ENCODE measurements around the gene FKBP3.
"Not testable (repeated sequence)": the region's sequence is repeated elsewhere in the genome, so short reads cannot be mapped to it uniquely, and the experiment has no call there.

FKBP3 gene

GRCh38 chr14:45134051-45134958, at the start of gene FKBP3:
TSS of gene FKBP3 (minus strand) at chr14:45134481. CDS start at chr14:45134456, 25 bp downstream.
- peaks cover 15% of the 10 kb centered on the region for H3K4me1 ChIP-seq (ENCODE audit: insufficient read depth, low read length)

GRCh38 chr14:45181806-45182205, 47.5 kb upstream of the FKBP3 start:
- Histone ChIP-seq H3K9ac (ENCODE audit: low read length) (no peak overlapping the region), H3K27me3 (ENCODE audit: control insufficient read depth in 1 of 2, insufficient read depth in 2 of 2, low read length in 2 of 2) (no peaks in the 10 kb centered on the region), H3K4me1 (ENCODE audit: insufficient read depth, low read length) (no peaks in the 10 kb centered on the region), H3K36me3 (ENCODE audit: insufficient read depth, low read length) (no peaks in the 10 kb centered on the region), H3K4me3 (ENCODE audit: low read depth in 1 of 2, low read length in 2 of 2) (no peak overlapping the region), H3K9me3 (ENCODE audit: low read length) (no peaks in the 10 kb centered on the region), H3K27ac (ENCODE audit: low read depth, low read length) (no peak overlapping the region)

More at GRCh38 chr14:45134051-45134958, at the start of gene FKBP3:
- H3K9ac ChIP-seq (ENCODE audit: low read length), result peak within 1 kb of the TSS; percentile 92
- H3K27ac ChIP-seq (ENCODE audit: low read depth, low read length), result peak within 1 kb of the TSS; percentile 90
- H3K9me3 ChIP-seq (ENCODE audit: low read length), result no peaks in the 10 kb centered on the region
- H3K36me3 ChIP-seq (ENCODE audit: insufficient read depth, low read length), result peaks cover 1% of the 10 kb centered on the region
- H3K27me3 ChIP-seq (ENCODE audit: control insufficient read depth in 1 of 2, insufficient read depth in 2 of 2, low read length in 2 of 2), result no peaks in the 10 kb centered on the region
- peak within 1 kb of the TSS; percentile 66 to 83 for H3K4me3 ChIP-seq (ENCODE audit: low read depth in 1 of 2, low read length in 2 of 2)

GRCh38 chr14:45181329-45181728, 47.0 kb upstream of the FKBP3 start:
- H3K4me3 ChIP-seq (ENCODE audit: low read depth in 1 of 2, low read length in 2 of 2), result no peak overlapping the region
- H3K4me1 ChIP-seq (ENCODE audit: insufficient read depth, low read length), result no peaks in the 10 kb centered on the region
- no peaks in the 10 kb centered on the region for H3K27me3 ChIP-seq (ENCODE audit: control insufficient read depth in 1 of 2, insufficient read depth in 2 of 2, low read length in 2 of 2)
- H3K9ac ChIP-seq (ENCODE audit: low read length), result no peak overlapping the region
- H3K36me3 ChIP-seq (ENCODE audit: insufficient read depth, low read length), result no peaks in the 10 kb centered on the region
- no peaks in the 10 kb centered on the region for H3K9me3 ChIP-seq (ENCODE audit: low read length)
- no peak overlapping the region for H3K27ac ChIP-seq (ENCODE audit: low read depth, low read length)

GRCh38 chr14:45177076-45177475, 42.8 kb upstream of the FKBP3 start:
- Histone ChIP-seq H3K4me3 (ENCODE audit: low read depth in 1 of 2, low read length in 2 of 2) (no peak overlapping the region), H3K9me3 (ENCODE audit: low read length) (no peaks in the 10 kb centered on the region), H3K27ac (ENCODE audit: low read depth, low read length) (no peak overlapping the region), H3K9ac (ENCODE audit: low read length) (no peak overlapping the region), H3K36me3 (ENCODE audit: insufficient read depth, low read length) (no peaks in the 10 kb centered on the region), H3K4me1 (ENCODE audit: insufficient read depth, low read length) (no peaks in the 10 kb centered on the region), H3K27me3 (ENCODE audit: control insufficient read depth in 1 of 2, insufficient read depth in 2 of 2, low read length in 2 of 2) (no peaks in the 10 kb centered on the region)

GRCh38 chr14:45169906-45170305, 35.6 kb upstream of the FKBP3 start:
- H3K4me3 ChIP-seq (ENCODE audit: low read depth in 1 of 2, low read length in 2 of 2), result no peak overlapping the region
- H3K9ac ChIP-seq (ENCODE audit: low read length), result no peak overlapping the region
- H3K36me3 ChIP-seq (ENCODE audit: insufficient read depth, low read length), result no peaks in the 10 kb centered on the region
- no peaks in the 10 kb centered on the region for H3K9me3 ChIP-seq (ENCODE audit: low read length)
- H3K4me1 ChIP-seq (ENCODE audit: insufficient read depth, low read length), result no peaks in the 10 kb centered on the region
- no peaks in the 10 kb centered on the region for H3K27me3 ChIP-seq (ENCODE audit: control insufficient read depth in 1 of 2, insufficient read depth in 2 of 2, low read length in 2 of 2)
- H3K27ac ChIP-seq (ENCODE audit: low read depth, low read length), result no peak overlapping the region

GRCh38 chr14:45156067-45156466, 21.8 kb upstream of the FKBP3 start:
- Histone ChIP-seq H3K4me3 (ENCODE audit: low read depth in 1 of 2, low read length in 2 of 2) (no peak overlapping the region), H3K27ac (ENCODE audit: low read depth, low read length) (no peak overlapping the region), H3K4me1 (ENCODE audit: insufficient read depth, low read length) (no peaks in the 10 kb centered on the region), H3K9me3 (ENCODE audit: low read length) (no peaks in the 10 kb centered on the region), H3K27me3 (ENCODE audit: control insufficient read depth in 1 of 2, insufficient read depth in 2 of 2, low read length in 2 of 2) (no peaks in the 10 kb centered on the region), H3K9ac (ENCODE audit: low read length) (no peak overlapping the region), H3K36me3 (ENCODE audit: insufficient read depth, low read length) (no peaks in the 10 kb centered on the region)

GRCh38 chr14:45150386-45150890, 16.2 kb upstream of the FKBP3 start:
- Histone ChIP-seq H3K9ac (ENCODE audit: low read length) (no peak overlapping the region), H3K4me1 (ENCODE audit: insufficient read depth, low read length) (no peaks in the 10 kb centered on the region), H3K27me3 (ENCODE audit: control insufficient read depth in 1 of 2, insufficient read depth in 2 of 2, low read length in 2 of 2) (no peaks in the 10 kb centered on the region), H3K27ac (ENCODE audit: low read depth, low read length) (no peak overlapping the region), H3K36me3 (ENCODE audit: insufficient read depth, low read length) (no peaks in the 10 kb centered on the region), H3K9me3 (ENCODE audit: low read length) (no peaks in the 10 kb centered on the region), H3K4me3 (ENCODE audit: low read depth in 1 of 2, low read length in 2 of 2) (no peak overlapping the region)

GRCh38 chr14:45149602-45150001, 15.3 kb upstream of the FKBP3 start:
- no peaks in the 10 kb centered on the region for H3K36me3 ChIP-seq (ENCODE audit: insufficient read depth, low read length)
- H3K4me3 ChIP-seq (ENCODE audit: low read depth in 1 of 2, low read length in 2 of 2), result no peak overlapping the region
- no peaks in the 10 kb centered on the region for H3K27me3 ChIP-seq (ENCODE audit: control insufficient read depth in 1 of 2, insufficient read depth in 2 of 2, low read length in 2 of 2)
- no peak overlapping the region for H3K9ac ChIP-seq (ENCODE audit: low read length)
- H3K4me1 ChIP-seq (ENCODE audit: insufficient read depth, low read length), result no peaks in the 10 kb centered on the region
- no peak overlapping the region for H3K27ac ChIP-seq (ENCODE audit: low read depth, low read length)
- H3K9me3 ChIP-seq (ENCODE audit: low read length), result no peaks in the 10 kb centered on the region

GRCh38 chr14:45145214-45145613, 10.9 kb upstream of the FKBP3 start:
- Histone ChIP-seq H3K4me3 (ENCODE audit: low read depth in 1 of 2, low read length in 2 of 2) (no peak overlapping the region), H3K9me3 (ENCODE audit: low read length) (no peaks in the 10 kb centered on the region), H3K4me1 (ENCODE audit: insufficient read depth, low read length) (no peaks in the 10 kb centered on the region), H3K9ac (ENCODE audit: low read length) (no peak overlapping the region), H3K36me3 (ENCODE audit: insufficient read depth, low read length) (no peaks in the 10 kb centered on the region), H3K27me3 (ENCODE audit: control insufficient read depth in 1 of 2, insufficient read depth in 2 of 2, low read length in 2 of 2) (no peaks in the 10 kb centered on the region), H3K27ac (ENCODE audit: low read depth, low read length) (no peak overlapping the region)

- H3K4me1 ChIP-seq (ENCODE audit: insufficient read depth, low read length), result no peaks in the 10 kb centered on the region
- no peak overlapping the region for H3K4me3 ChIP-seq (ENCODE audit: low read depth in 1 of 2, low read length in 2 of 2)
- H3K27me3 ChIP-seq (ENCODE audit: control insufficient read depth in 1 of 2, insufficient read depth in 2 of 2, low read length in 2 of 2), result no peaks in the 10 kb centered on the region
- no peaks in the 10 kb centered on the region for H3K36me3 ChIP-seq (ENCODE audit: insufficient read depth, low read length)
- no peak overlapping the region for H3K27ac ChIP-seq (ENCODE audit: low read depth, low read length)
- H3K9me3 ChIP-seq (ENCODE audit: low read length), result no peaks in the 10 kb centered on the region
- H3K9ac ChIP-seq (ENCODE audit: low read length), result no peak overlapping the region
Observed at GRCh38 chr14:45144658-45145057, 10.4 kb upstream of the FKBP3 start.

- not testable (repeated sequence) for H3K9ac ChIP-seq (ENCODE audit: low read length); H3K4me3 ChIP-seq (ENCODE audit: low read depth in 1 of 2, low read length in 2 of 2); H3K27me3 ChIP-seq (ENCODE audit: control insufficient read depth in 1 of 2, insufficient read depth in 2 of 2, low read length in 2 of 2); H3K4me1 ChIP-seq (ENCODE audit: insufficient read depth, low read length); H3K27ac ChIP-seq (ENCODE audit: low read depth, low read length); H3K9me3 ChIP-seq (ENCODE audit: low read length); H3K36me3 ChIP-seq (ENCODE audit: insufficient read depth, low read length)
Observed at GRCh38 chr14:45142083-45142482, 7.8 kb upstream of the FKBP3 start.

Measured in muscle layer of colon (tissue), 2 donors.